ENCODE data around the gene BCL11B. TPM values are rescaled to one million over a fixed set of nuclear protein-coding genes. Genes with fewer than 3 reads are reported as not detected.

The BCL11B gene
- total RNA-seq, 1 donor from 2014 or later = 0.85 TPM

DNA sequence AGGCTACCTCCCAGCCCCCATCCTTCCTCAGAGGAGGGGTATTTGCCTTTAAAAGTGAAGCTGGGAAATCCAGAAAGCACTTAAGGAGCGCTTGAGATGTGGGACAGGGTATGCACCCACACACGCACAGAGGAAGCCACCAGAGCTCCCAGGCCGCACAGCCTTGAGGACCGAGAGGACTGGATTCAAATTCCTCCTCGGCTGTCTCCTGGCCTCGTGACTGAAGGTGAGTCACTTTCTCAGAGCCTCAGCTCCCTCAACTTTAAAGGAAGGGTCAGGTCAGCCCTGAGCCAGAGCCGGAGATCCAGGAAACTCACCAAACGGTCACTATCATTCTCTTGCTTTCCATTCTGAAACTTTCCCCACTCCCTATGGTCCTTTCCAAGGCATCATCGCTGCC is 37.6 kb downstream of the BCL11B start:
- no peak for DNase-seq (ENCODE audit: low spot score in 2 of 2)
- no peak for TF ChIP-seq CTCF (IDR thresholded peaks at IDR 0.05)
- no peak overlapping the region for H3K4me3 ChIP-seq
- intact Hi-C loops (cut with DNase I) = no loop called here
- no peaks in the 10 kb centered on the region for H3K4me1 ChIP-seq
- no peaks in the 10 kb centered on the region for H3K27me3 ChIP-seq
- no peak overlapping the region for H3K27ac ChIP-seq
- H3K36me3 ChIP-seq = no peaks in the 10 kb centered on the region
- peaks cover 0 to 5% of the 10 kb centered on the region in 2 donors for H3K9me3 ChIP-seq

GRCh38 chr14:99233222-99234035 is 38.6 kb downstream of the BCL11B start:
- Histone ChIP-seq H3K27me3 (no peaks in the 10 kb centered on the region), H3K4me3 (no peak overlapping the region), H3K4me1 (no peaks in the 10 kb centered on the region), H3K27ac (no peak overlapping the region), H3K36me3 (no peaks in the 10 kb centered on the region), H3K9me3 (peaks cover 0 to 5% of the 10 kb centered on the region in 2 donors)
- DNase-seq (ENCODE audit: low spot score in 2 of 2) = no peak
- no peak for TF ChIP-seq CTCF (IDR thresholded peaks at IDR 0.05)
- intact Hi-C loops (cut with DNase I) = no loop called here

DNA sequence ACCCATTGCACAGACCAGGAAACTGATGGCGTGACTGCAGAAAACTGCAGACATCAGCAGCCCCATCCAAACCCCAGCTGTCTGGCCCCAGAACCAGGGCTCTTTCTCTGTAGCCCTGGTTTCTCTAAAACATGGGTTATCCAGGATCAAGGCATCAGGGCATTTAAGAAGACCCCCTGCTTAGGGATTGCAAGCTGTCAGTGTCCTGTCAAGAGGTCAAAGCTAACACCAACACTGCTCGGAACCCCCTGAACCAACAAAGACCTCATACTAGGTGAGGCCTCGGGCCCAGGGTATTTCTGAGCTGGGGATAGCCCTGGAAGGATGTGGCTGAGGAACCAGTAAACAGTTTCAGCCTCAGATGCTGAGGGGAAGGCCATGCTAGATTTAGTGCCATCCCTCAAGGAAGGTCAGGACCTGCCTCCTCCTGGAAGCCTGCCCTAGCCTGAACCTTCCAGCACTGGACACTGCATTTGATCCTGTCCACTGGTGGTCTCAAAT is 39.2 kb downstream of the BCL11B start:
- intact Hi-C loops (cut with DNase I) = no loop called here
- Histone ChIP-seq H3K4me1 (no peaks in the 10 kb centered on the region), H3K4me3 (no peak overlapping the region), H3K36me3 (no peaks in the 10 kb centered on the region), H3K9me3 (peaks cover 0 to 5% of the 10 kb centered on the region in 2 donors), H3K27ac (no peak overlapping the region), H3K27me3 (no peaks in the 10 kb centered on the region)
- DNase-seq (ENCODE audit: low spot score in 2 of 2) = no peak
- TF ChIP-seq CTCF (IDR thresholded peaks at IDR 0.05) = no peak

- TF ChIP-seq CTCF (IDR thresholded peaks at IDR 0.05) = no peak
- DNase-seq (ENCODE audit: low spot score in 2 of 2) = no peak
- intact Hi-C loops (cut with DNase I) = no loop called here
- Histone ChIP-seq H3K4me1 (no peaks in the 10 kb centered on the region), H3K36me3 (no peaks in the 10 kb centered on the region), H3K27ac (no peak overlapping the region), H3K27me3 (no peaks in the 10 kb centered on the region), H3K4me3 (no peak overlapping the region), H3K9me3 (peaks cover 0 to 5% of the 10 kb centered on the region in 2 donors)
Observed at GRCh38 chr14:99231850-99232713, 39.9 kb downstream of the BCL11B start.

DNA sequence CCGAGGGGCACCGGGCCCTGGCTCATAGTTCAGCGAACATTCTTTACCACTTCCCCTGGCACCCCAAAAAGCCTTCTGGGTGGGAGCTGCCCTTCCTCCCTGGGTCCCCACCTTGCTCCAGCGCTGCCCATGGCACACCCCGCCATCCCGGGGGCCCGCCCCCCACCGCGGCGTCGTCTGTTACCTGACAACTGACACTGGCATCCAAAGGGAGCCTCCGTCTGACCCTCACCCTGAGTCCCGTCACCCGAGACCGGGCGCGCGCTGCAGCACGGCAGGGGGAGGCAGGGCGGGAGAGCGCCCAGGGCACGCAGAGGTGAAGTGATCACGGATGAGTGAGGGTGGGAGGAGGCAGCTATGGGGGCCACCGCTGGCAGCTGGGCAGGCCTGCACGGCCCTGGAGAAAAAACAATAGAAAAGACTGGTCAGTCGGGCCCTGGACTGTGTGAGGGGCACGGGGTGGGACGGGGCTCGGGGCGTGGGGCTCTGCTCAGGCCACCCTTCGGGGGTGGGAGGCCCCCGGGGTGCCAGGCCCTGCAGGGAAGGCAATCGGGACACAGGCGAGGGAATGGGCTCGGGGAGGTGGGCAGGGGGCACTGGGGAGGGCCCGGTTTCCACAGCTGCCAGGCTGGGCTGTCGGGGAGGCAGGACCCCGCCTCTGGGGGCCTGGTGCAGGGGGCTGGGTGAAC is 40.7 kb downstream of the BCL11B start:
- H3K4me1 ChIP-seq = no peaks in the 10 kb centered on the region
- no peak overlapping the region for H3K27ac ChIP-seq
- intact Hi-C loops (cut with DNase I) = no loop called here
- H3K27me3 ChIP-seq = no peaks in the 10 kb centered on the region
- H3K9me3 ChIP-seq = peaks cover 0 to 5% of the 10 kb centered on the region in 2 donors
- no peak overlapping the region for H3K4me3 ChIP-seq
- TF ChIP-seq CTCF (IDR thresholded peaks at IDR 0.05) = no peak
- no peak for DNase-seq (ENCODE audit: low spot score in 2 of 2)
- no peaks in the 10 kb centered on the region for H3K36me3 ChIP-seq
